SK-N-MC (cell line): Measurements from ENCODE around the gene AGER.

Source experiments
- EZH2 ChIP-seq: fragments of 200-600 bp; sonication (generic); IDR thresholded peaks from one replicate; pipeline ENCODE4 v1.6.1; 2017; ENCODE audit warnings: antibody characterized with exemption
- FOXP2 ChIP-seq: optimal IDR thresholded peaks from 2 replicates; pipeline ENCODE3; 2011; ENCODE audit warnings: mild to moderate bottlenecking, moderate library complexity; ENCODE audit not compliant: insufficient read depth; ENCODE audit errors: extremely low read length, control extremely low read depth
- POLR2AphosphoS5 ChIP-seq: IDR thresholded peaks from 2 replicates; pipeline ENCODE4 v1.6.1; 2012; ENCODE audit warnings: mild to moderate bottlenecking, low read depth, low read length, borderline replicate concordance

GRCh38 chr6:32216998-32217397, 32.9 kb upstream of the AGER start:
- TF ChIP-seq EZH2 (no peak), POLR2AphosphoS5 (no peak), FOXP2 (no peak)
